DMS153 treated with DMSO at 0.1 percent for 48 hours (cell line): ENCODE measurements around the gene NTMT2.
A peak's percentile ranks its signal among the peaks of the same experiment; 100 is the strongest.
"Not testable (repeated sequence)": the region's sequence is repeated elsewhere in the genome, so short reads cannot be mapped to it uniquely, and the experiment has no call there.

ENCODE experiments used
- DNase-seq: peaks from one replicate; lab custom pipeline; 2025; ENCODE audit not compliant: unreplicated experiment; lab: John Stamatoyannopoulos, UW

Gene NTMT2

GRCh38 chr1:170156594-170156993, 10.8 kb downstream of the NTMT2 start:
- no peak for DNase-seq

DNA sequence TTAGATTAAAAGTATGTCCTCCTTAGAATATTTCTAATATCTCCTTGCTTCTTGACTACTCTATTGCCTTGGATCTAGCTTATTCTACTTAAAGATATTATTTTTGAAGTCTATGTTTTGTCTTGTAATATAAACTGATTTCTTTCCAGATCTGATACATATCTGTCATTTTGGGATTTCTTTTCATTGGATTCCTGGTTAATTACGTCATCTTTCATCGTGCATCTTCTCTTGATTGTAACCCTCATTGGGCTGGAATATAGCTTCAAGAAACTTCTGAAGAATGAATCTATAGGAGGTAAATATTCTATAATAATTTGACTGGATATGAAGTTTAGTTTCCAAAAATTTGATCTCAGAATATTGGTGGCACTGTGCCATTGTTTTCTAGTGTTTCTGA, 12.1 kb downstream of the NTMT2 start:
- DNase-seq, result no peak

DNA sequence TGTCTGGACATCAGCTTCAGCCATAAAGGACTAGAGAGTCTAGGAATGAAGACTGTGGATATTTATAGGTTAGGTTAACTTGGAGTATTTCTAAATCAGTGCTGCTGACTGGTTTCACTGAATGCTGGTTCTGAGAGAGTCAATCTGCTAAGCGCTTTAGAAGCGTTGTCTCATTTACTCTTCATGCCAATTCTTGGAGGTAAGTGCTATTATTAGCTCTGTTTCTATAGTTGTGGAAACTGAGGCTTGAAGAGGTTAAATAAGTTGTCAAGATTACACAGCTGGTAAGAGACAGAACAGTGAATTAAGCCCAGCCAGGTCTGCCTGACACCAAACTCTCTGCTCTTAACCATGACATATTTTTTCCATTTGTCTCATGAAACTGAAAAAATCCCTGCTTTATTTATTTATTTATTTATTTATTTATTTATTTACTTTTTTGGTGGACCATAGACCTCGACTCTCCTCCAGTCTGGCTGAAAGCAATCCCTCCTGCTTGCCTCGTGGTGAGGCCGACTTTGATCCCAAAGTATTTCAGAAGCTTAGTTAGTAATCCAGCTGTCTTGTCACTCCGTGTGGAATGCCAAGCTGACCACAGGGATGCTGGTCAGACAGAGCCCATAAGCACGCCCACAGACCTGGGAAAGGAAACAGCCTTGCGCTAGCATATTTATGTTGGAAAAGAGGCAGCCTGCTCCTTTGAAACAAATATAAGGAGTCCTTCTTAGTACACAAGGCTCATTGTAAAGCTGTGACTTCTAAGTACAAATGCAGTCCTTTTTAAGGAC, 16.9 kb downstream of the NTMT2 start:
- DNase-seq, result no peak

GRCh38 chr1:170164103-170164763, 18.5 kb downstream of the NTMT2 start:
- no peak for DNase-seq

GRCh38 chr1:170166518-170167180, 20.9 kb downstream of the NTMT2 start:
- DNase-seq, result no peak

DNA sequence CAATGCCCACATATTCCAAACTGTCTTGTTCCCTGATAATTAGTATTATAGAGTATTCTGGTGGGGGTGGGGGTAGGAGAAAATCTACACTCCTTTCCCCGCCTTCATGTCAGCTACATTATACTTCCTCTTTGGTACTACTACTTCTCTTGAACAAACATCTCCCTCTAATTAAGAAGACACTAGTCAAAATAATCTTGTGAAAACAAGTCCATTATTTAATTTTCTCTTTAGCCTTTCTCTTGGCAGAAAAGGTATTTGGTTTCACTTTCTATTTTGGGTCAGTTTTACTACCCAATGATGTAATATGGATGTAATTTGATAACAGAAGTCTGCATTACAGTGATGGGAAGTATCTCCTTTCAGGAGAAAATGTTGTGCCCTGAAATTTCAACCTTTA, 22.5 kb downstream of the NTMT2 start:
- DNase-seq, result peak; percentile 54

- DNase-seq, result not testable (repeated sequence)
Measured at GRCh38 chr1:170170513-170170912, 24.8 kb downstream of the NTMT2 start.

DNA sequence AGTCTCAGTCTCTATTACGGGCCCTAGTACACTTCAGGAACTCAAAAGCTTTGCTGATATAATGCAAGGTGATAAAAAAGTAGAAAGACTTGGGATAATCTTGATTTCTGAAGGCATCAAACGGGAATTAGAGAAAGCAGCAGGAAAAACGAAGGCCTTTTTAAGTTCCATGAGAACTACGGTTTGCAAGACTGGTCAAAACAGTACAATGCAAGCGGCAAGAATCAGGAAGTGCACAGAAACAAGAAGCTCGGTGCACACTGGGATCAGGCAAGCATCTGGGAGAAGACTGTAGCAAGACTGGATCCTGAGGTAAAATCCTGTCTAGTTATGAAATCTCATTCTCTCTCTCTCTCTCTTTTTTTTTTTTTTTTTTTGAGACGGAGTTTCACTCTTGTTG, 28.6 kb downstream of the NTMT2 start:
- DNase-seq, result no peak

DNA sequence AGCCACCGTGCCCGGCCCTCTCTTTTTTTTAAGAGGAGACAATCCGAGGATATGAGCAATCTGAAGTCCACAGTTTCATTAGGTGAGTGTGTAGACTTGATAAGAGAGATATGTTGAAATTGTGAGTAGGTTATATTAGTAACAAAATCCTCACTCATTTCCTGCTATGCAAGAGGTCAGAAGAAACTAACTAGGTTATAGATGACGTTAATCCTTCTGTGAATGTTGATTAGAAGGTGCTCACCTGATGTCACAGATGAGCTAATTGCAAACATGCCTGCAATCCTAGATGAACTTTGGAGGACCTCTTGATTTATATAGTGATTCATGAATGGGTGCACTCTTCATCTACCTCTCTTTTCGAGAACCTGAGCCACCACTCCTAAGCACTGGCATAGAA, 29.3 kb downstream of the NTMT2 start:
- DNase-seq, result no peak

- DNase-seq, result no peak
Measured at GRCh38 chr1:170175484-170175883, 29.7 kb downstream of the NTMT2 start.

DNA sequence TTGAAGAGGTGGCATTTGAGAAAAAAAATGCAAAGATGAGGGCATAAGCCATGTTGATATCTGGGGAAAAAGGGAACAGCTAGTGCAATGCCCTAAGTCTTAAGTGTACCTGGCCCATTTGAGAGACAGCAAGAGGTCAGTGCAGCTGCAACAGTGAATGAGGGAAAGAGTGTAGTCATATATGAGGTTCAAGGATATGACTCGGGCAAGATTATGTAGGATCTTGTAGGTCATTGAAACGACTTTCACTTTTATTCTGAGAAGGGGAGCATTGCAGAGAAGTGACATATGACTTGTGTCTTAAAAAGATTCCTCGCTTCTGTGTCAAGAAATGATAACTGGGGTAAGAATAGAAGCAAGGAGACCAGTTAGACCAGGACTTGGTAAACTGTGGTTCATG, 31.0 kb downstream of the NTMT2 start:
- DNase-seq, result no peak

DNA sequence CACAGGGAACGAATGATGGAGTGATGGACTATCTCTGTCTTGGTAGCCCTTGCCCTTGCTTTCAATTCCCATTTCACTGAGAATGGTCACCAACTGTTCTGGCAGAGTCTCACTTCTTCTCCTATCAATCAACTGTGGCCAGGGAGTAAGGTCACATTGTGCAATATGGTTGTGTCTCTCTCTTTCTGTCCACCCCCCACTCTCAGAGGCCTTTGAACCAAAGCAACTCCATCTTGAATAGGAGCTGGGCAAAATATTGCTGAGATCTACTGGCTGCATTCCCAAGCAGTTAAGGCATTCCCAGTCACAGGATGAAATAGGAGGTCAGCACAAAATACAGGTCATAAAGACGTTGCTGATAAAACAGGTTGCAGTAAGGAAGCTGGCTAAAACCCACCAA, 36.7 kb downstream of the NTMT2 start:
- DNase-seq, result no peak

DNA sequence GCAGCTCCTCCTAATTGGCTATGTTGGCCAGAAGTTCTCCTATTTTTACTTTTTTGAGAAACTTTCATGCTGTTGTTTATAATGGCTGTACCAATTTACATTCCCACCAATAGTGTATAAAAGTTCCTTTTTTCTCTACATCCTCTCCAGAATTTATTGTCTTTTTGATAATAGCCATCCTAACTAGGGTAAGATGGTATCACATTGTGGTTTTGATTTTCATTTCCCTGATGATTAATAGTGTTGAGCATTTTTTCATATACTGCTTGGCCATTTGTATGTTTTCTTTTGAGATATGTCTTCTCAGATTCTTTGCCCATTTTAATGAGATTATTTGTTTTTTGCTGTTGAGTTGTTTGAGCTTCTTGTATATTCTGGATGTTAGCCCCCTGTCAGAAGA, 46.8 kb downstream of the NTMT2 start:
- DNase-seq, result no peak

- DNase-seq, result no peak
Measured at GRCh38 chr1:170194451-170194850, 48.7 kb downstream of the NTMT2 start.

DNA sequence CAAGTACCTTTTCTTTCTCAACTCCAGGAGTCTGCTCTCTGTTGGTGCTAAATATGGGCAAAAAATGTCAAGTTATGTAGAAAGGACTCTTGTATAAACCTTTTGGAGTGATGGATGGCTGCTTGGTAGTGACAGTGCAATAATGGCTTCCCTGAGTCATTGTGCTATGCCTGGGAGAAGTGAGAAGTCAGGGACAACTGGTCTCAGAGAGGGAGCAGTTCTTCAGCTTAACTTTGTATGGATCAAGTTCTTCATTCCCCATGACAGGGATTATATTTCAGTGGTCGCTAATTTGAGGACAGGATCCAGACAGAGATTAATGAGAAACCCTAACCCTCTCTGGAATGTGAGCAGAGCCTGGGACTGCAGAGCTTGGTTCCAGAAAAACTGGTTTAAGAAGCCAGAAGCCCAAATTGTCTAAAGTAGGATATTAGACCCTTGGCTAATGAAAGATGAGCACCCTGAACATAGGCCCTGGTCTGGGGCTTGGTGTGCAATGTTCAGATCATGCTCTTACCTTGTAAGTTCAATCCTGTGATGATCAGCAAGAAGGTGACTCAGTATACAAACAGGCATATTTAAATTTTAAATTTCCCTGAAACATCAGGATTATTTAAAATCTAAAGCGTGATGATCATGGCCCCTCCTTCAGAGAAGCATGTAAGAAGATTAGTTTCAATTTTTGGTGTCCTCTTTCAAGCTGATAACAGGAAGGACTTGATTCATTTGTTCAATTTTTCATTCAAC, 50.9 kb downstream of the NTMT2 start:
- DNase-seq, result no peak

DNA sequence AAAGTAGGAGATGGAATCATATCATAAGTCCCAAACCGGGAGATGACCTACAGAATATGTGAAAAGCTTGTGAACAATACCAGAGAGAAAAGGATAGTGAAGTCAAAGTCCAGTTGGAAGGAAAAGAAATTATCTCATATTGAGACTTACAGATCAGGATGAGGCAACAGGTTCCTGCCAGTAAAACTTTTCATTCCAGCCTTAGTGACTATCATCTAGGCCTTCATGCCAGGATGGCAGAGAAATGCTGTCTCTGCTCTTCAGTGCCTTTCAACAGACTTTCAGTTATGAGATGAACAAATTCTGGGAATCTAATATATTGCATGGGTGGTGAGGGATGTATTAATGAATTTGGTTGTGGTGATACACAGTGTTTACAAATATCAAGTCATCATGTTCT, 52.3 kb downstream of the NTMT2 start:
- no peak for DNase-seq

DNA sequence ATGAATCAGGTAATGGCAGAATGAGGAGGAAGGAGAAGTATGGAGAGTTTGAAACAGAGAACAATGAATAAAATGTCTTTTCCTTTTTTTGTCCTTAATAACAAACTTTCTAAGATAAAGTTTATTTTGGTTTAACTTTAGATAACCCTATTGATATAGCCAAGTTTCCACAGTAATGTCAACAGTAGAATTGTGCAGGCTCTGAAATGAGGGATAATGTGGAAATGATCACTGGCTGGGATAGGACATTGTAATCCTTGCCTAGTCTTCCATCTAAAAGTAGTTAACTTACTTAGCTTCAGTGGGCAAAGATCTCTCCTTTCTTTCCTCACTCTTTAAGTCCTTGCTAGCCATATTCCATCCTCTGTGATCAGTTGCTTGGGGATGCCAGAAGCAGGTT, 52.8 kb downstream of the NTMT2 start:
- DNase-seq, result no peak

- no peak for DNase-seq
Measured at GRCh38 chr1:170200161-170200560, 54.4 kb downstream of the NTMT2 start.

DNA sequence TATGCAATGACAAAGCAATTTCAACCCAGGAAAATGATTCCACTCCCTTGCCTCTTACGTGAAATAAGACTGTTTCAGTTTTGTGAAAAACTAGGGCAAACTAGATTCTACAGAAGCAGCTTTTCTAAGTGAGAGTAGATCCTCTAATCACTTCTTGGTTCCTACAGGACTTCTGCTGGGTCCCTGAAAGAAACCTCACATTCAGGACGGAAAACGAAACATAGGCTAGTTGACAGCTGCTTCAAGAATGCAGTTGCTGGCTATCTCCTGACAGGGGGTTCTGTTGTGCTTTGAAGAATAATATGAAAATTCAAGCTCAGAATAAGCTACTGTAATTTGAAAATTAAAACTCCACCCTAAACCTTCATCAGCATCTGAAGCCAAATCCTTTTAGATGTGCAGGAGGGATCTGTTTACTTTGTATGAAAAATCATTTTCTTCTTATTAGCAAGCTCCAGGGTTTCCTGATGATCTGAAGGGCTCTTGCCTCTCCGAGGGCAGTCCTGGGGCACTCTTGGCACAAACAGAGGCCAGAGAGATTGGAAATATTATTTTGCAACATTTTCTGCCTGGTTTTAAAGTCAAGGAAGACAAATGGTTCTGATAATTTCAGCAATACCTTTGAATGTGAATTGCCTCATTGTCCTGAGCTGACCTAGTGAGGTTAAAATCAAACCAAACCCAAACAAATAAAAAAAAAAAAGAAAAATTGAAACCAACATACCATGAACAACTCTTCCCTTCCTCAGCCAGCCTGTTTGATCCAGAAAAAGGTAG, 55.0 kb downstream of the NTMT2 start:
- DNase-seq, result no peak

GRCh38 chr1:170203693-170204092, 57.9 kb downstream of the NTMT2 start:
- DNase-seq, result no peak

- DNase-seq, result no peak
Measured at GRCh38 chr1:170204121-170204520, 58.4 kb downstream of the NTMT2 start.
